GM21390 (cell line): ENCODE measurements around the gene CACNA1H.

Experiments used
- ATAC-seq: cut with Tn5 transposase; IDR thresholded peaks from one replicate; pipeline ENCODE4 v1.9.1; 2021; ENCODE audit not compliant: unreplicated experiment

Gene CACNA1H

GRCh38 chr16:1157639-1158455 lies 4.9 kb downstream of the CACNA1H start:
- no peak for ATAC-seq

- no peak for ATAC-seq
Observed at GRCh38 chr16:1158456-1159324, 5.8 kb downstream of the CACNA1H start.

GRCh38 chr16:1159325-1159972 lies 6.5 kb downstream of the CACNA1H start:
- ATAC-seq = no peak

- ATAC-seq = no peak
Observed at GRCh38 chr16:1159973-1160772, 7.3 kb downstream of the CACNA1H start.

- no peak for ATAC-seq
Observed at GRCh38 chr16:1160773-1161348, 8.0 kb downstream of the CACNA1H start.

- ATAC-seq = no peak
Observed at GRCh38 chr16:1162701-1163566, 10.0 kb downstream of the CACNA1H start.

- no peak for ATAC-seq
Observed at GRCh38 chr16:1163567-1164055, 10.7 kb downstream of the CACNA1H start.

GRCh38 chr16:1164382-1164781 lies 11.5 kb downstream of the CACNA1H start:
- no peak for ATAC-seq

- no peak for ATAC-seq
Observed at GRCh38 chr16:1164975-1165374, 12.1 kb downstream of the CACNA1H start.

- ATAC-seq = no peak
Observed at GRCh38 chr16:1165511-1165910, 12.6 kb downstream of the CACNA1H start.

GRCh38 chr16:1167276-1168107 lies 14.6 kb downstream of the CACNA1H start:
- no peak for ATAC-seq

- no peak for ATAC-seq
Observed at GRCh38 chr16:1168837-1169236, 15.9 kb downstream of the CACNA1H start.

GRCh38 chr16:1169285-1170075 lies 16.6 kb downstream of the CACNA1H start:
- ATAC-seq = no peak

- ATAC-seq = no peak
Observed at GRCh38 chr16:1170076-1170418, 17.1 kb downstream of the CACNA1H start.

- ATAC-seq = no peak
Observed at GRCh38 chr16:1171001-1171400, 18.1 kb downstream of the CACNA1H start.

- ATAC-seq = no peak
Observed at GRCh38 chr16:1171854-1172428, 19.0 kb downstream of the CACNA1H start.

GRCh38 chr16:1172651-1173050 lies 19.7 kb downstream of the CACNA1H start:
- ATAC-seq = no peak
